HCT116 (cell line): ENCODE results near the gene AMOTL2.
A peak's percentile ranks its signal among the peaks of the same experiment; 100 is the strongest.

ENCODE experiments used
- ATF3 ChIP-seq: IDR thresholded peaks from 2 replicates; pipeline ENCODE4 v1.6.1; 2012
- CEBPB ChIP-seq: IDR thresholded peaks from 2 replicates; pipeline ENCODE4 v1.6.1; 2012; ENCODE audit warnings: low read depth
- CTCF ChIP-seq, 3 experiments: fragments of 200-600 bp in 1 of 3; sonication (generic) in 1 of 3; IDR thresholded peaks in 2 of 3; conservative IDR thresholded peaks in 1 of 3; 2 replicates each; pipeline ENCODE4 v1.5.1; 2012 to 2017; ENCODE audit warnings: low read depth in 2 of 3, low read length in 2 of 3, antibody characterized with exemption in 1 of 3, borderline replicate concordance in 1 of 3, control low read depth in 1 of 3, mild to moderate bottlenecking in 1 of 3, mixed read lengths in 1 of 3, mixed run types in 1 of 3, moderate library complexity in 1 of 3; ENCODE audit not compliant: insufficient read depth in 1 of 3
- EGR1 ChIP-seq: IDR thresholded peaks from 2 replicates; pipeline ENCODE4 v1.6.1; 2012; ENCODE audit warnings: low read depth
- MAX ChIP-seq: IDR thresholded peaks from 2 replicates; pipeline ENCODE4 v1.6.1; 2012
- POLR2A ChIP-seq: IDR thresholded peaks from 2 replicates; pipeline ENCODE4 v1.7.0; 2011; ENCODE audit warnings: borderline replicate concordance; ENCODE audit not compliant: insufficient read depth, insufficient read length; ENCODE audit errors: extremely low read depth
- POLR2AphosphoS5 ChIP-seq: IDR thresholded peaks from 2 replicates; pipeline ENCODE4 v1.6.1; 2011; ENCODE audit warnings: mild to moderate bottlenecking, low read depth, low read length, moderate library complexity
- SP1 ChIP-seq: IDR thresholded peaks from 2 replicates; pipeline ENCODE4 v1.6.1; 2012; ENCODE audit warnings: low read depth

GRCh38 chr3:134312873-134313846, 61.1 kb downstream of the AMOTL2 start:
- TF ChIP-seq CTCF (IDR thresholded peaks at IDR 0.05 in 2 of 3, conservative IDR thresholded peaks at IDR 0.05 in 1 of 3; ENCODE audit: borderline replicate concordance in 1 of 3, insufficient read depth in 1 of 3, low read depth in 2 of 3, low read length in 2 of 3), result peak in 2 of 3 experiments; percentile 43 to 53; a peak in 3 of 6 replicates
- no peak for TF ChIP-seq CEBPB
- peak; percentile 88 for TF ChIP-seq POLR2AphosphoS5
- TF ChIP-seq MAX, result no peak
- peak; percentile 21 for TF ChIP-seq POLR2A
- TF ChIP-seq SP1, result no peak
- no peak for TF ChIP-seq ATF3
- no peak for TF ChIP-seq EGR1
